Stimulated activated naive B cell treated with anti-CD40 and anti-IgM and Interleukin-4, amounts not matched to agents 10 μg/mL and 1 μg/mL and 100 μg/mL, for 72 hours (primary cell): Measurements from ENCODE around the gene MAPK8IP3.
A peak's percentile ranks its signal among the peaks of the same experiment; 100 is the strongest.

Experiments
- ATAC-seq, 2 donors: fragments of 150-1000 bp; cut with Tn5 transposase; replicated peaks; 2 replicates each; pipeline ENCODE4 v1.10.0; 2021; ENCODE audit warnings: moderate library complexity in 1 of 2
- DNase-seq: peaks from one replicate; pipeline ENCODE4 v3.0.0; 2021
- H3K27ac Mint-ChIP-seq: one replicate; pipeline ENCODE4 v1.8.0; 2022; ENCODE audit warnings: mild to moderate bottlenecking, mixed read lengths
- H3K27me3 Mint-ChIP-seq, 2 donors: one replicate each; pipeline ENCODE4 v1.8.0; 2022; ENCODE audit warnings: mixed read lengths in 2 of 2
- H3K36me3 Mint-ChIP-seq, 2 donors: one replicate each; pipeline ENCODE4 v1.8.0; 2022; ENCODE audit warnings: mixed read lengths in 2 of 2, mild to moderate bottlenecking in 1 of 2
- H3K4me1 Mint-ChIP-seq, 2 donors: one replicate each; pipeline ENCODE4 v1.8.0; 2022; ENCODE audit warnings: mixed read lengths in 2 of 2, mild to moderate bottlenecking in 1 of 2
- H3K4me3 Mint-ChIP-seq, 2 donors: one replicate each; pipeline ENCODE4 v1.8.0; 2022; ENCODE audit warnings: mild to moderate bottlenecking in 2 of 2, mixed read lengths in 2 of 2, moderate library complexity in 1 of 2
- H3K9me3 Mint-ChIP-seq, 2 donors: one replicate each; pipeline ENCODE4 v1.8.0; 2022; ENCODE audit warnings: mixed read lengths in 2 of 2, mild to moderate bottlenecking in 1 of 2

MAPK8IP3 gene

DNA sequence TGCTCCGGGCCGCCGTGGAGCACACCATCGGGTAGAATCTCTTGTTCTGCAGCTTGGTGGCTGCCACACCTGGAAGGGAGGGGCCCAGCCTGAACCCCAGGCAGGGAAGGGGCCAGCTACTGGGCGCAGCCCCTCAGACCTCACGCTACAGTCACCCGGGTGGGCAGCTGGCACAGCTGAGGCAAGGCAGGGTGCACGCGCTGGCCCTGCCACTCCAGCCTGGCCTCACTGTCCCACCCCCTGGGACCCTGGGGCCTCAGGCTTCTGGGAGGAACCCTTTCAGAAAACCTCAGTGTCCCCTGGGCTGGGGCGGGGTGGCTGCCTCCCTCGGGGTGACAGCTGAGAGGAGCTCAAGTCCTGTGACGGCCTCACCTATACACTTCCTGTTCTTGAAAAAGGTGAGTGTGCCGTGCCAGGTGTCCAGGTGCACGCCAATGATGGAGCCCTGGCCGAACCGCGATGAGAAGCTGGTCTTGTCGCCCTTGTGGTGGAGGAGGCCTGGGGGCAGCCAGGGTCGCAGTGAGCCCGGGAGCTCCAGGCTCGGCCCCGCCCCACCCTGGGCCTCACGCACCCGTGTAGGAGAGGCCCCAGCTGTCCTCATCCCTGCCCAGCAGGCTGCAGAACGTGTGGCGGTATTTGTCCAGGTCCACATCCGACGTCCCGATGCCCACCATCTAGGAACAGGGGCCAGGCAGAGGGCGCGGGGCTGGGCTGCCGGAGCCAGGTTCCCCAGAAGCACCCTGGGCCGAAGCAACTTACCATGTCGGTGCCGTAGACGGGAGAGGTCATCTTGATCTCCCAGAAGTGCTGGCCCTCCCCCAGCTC, 71.6 kb downstream of the MAPK8IP3 start:
- Mint-ChIP-seq H3K9me3 (no peaks in the 10 kb centered on the region), H3K4me3 (no peak overlapping the region), H3K27me3 (no peaks in the 10 kb centered on the region), H3K36me3 (peaks cover 8 to 14% of the 10 kb centered on the region in 2 donors), H3K4me1 (peaks cover 15 to 35% of the 10 kb centered on the region in 2 donors), H3K27ac (peak overlapping the region; percentile 25)
- ATAC-seq (no peak), DNase-seq (no peak)

DNA sequence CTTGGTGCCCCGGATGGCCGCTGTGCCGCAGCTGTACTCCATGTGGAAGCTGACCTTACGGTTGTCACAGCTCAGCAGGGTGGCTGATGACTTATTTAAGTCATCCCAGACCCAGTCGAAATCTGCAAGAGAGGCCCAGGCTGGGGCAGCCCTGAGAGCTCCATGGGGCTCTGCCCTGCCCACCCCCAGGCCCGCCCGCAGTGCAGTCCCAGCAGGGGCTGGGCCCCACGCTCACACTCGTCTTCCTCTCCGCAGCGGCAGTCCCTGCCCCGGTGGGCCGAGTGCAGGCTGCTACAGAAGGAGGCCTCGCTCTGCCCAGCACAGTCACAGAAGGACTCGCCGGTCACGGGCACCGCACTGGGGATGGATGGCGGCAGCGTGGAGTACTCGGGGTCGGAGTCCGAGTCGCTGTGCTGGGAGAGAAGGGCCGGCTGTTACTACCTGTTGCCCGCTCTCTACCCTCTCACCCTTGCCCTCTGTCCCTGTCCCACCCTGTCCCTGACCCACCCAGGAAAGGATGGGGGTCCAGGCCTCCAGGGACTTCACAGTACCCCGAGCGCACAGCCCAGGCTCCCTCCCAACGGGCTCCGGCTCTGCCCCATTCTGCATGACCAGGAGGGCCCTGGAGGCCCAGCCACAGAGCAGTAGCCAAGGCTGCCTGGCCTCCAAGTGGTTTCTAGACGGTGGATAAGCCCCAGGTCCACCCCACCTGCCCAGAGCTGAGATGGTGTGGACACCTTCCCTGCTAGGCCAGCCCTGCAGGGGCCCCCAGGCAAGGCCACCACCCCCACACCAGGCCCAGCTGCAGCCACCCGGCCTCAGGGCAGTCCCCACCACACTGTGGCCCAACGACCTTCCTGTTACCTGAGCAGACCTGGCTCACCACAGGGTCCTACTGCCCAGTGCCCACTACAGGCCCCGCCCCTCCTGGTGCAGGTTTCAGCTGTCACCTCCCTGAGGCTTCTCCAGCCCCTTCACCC, 72.5 kb downstream of the MAPK8IP3 start:
- no peak for ATAC-seq
- no peak for DNase-seq
- Mint-ChIP-seq H3K4me1 (peaks cover 15 to 35% of the 10 kb centered on the region in 2 donors), H3K27me3 (no peaks in the 10 kb centered on the region), H3K36me3 (peaks cover 8 to 12% of the 10 kb centered on the region in 2 donors), H3K9me3 (no peaks in the 10 kb centered on the region), H3K4me3 (no peak overlapping the region), H3K27ac (peak overlapping the region; percentile 82)

DNA sequence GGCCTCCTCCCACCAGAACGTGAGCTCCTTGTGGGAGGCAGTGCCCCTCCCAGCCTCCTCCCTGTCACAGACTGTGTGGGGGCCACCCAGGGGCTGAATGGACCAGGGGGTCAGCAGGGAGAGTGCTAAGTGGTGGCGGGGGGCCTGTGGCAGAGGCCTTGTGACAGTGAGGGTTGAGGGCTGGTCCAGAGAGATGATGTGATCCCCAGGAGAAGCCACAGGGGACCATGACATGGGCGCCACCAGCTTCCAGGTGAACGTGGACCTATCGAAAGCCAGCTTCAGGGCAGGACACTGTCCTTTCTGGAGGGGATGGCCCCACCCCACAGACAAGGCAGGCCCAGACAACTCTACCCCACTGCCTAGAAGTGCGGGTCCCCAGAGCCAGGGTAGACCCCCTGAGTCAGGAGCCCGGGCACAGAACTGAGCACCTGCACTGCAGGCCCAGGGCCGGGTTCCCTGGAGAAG, 73.3 kb downstream of the MAPK8IP3 start:
- Mint-ChIP-seq H3K9me3 (no peaks in the 10 kb centered on the region), H3K27ac (peak overlapping the region; percentile 82), H3K4me1 (peaks cover 11 to 36% of the 10 kb centered on the region in 2 donors), H3K27me3 (no peaks in the 10 kb centered on the region), H3K36me3 (peaks cover 8 to 12% of the 10 kb centered on the region in 2 donors), H3K4me3 (peak overlapping the region in 1 of 2 donors; percentile 30)
- DNase-seq (no peak), ATAC-seq (no peak)

DNA sequence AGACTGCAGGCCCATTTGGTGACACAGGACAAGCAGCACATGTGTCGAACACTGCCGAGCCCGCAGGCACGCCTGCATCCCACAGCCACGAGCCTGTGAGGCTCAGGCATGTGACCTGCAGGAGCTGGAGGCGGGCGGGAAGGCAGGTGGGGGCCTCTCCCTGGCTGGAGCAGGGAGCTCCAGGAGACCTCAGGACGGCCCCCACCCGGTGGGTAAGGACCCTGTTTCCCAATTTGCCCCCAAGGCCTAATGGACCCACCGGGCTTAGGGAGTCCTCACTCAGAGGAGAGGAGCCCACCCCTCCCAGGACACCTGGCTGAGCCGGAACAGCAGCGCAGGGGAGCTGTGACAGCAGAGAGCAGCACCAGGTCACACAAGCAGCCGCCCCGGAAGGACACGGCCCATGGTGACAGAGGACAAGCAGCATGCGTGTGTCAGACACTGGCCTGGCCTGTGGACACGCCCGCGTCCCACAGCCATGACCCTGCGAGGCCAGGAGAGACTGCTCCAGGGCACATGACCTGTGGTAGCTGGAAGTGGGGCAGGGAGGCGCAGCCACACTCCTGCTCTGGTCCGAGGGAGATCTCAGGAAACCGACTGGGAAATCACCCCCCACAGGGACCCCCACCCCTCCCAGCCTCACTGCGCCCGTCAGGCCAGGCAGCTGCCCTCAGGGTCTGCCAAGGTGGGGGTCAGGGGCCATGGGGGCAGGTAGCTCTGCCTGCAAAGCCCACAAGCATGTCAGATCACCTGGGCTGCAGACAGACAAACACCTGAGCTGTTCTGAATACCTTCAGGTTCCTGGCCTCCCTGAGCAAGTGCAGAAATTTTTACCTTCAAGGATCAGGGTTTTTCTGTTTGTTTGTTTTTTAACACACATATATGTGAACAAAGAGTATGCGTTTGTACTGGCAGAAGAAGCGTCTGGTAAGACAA, 74.0 kb downstream of the MAPK8IP3 start:
- Mint-ChIP-seq H3K36me3 (peaks cover 9 to 12% of the 10 kb centered on the region in 2 donors), H3K4me1 (peaks cover 12 to 33% of the 10 kb centered on the region in 2 donors), H3K4me3 (peak overlapping the region; percentile 4 to 19), H3K27me3 (no peaks in the 10 kb centered on the region), H3K27ac (peak overlapping the region; percentile 86), H3K9me3 (no peaks in the 10 kb centered on the region)
- ATAC-seq (no peak), DNase-seq (no peak)

DNA sequence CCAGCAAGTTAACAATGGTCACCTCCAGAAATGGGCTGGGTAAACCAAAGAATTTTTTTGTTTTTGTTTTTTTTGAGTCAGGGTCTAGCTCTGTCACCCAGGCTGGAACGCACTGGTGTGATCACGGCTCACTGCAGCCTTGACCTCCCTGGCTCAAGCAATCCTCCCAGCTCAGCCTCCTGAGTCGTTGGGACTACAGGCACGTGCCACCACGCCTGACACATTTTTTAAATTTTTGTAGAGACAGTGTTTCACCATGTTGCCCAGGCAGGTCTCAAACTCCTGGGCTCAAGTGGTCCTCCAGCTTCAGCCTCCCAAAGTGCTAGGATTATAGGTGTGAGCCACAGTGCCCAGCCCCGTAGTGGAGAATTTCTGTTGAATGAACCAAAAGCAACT, 74.7 kb downstream of the MAPK8IP3 start:
- H3K4me1 Mint-ChIP-seq = peaks cover 15 to 37% of the 10 kb centered on the region in 2 donors
- no peaks in the 10 kb centered on the region for H3K27me3 Mint-ChIP-seq
- no peak overlapping the region for H3K27ac Mint-ChIP-seq
- no peak overlapping the region for H3K4me3 Mint-ChIP-seq
- H3K36me3 Mint-ChIP-seq = peaks cover 13 to 14% of the 10 kb centered on the region in 2 donors
- ATAC-seq = no peak
- no peak for DNase-seq
- no peaks in the 10 kb centered on the region for H3K9me3 Mint-ChIP-seq

DNA sequence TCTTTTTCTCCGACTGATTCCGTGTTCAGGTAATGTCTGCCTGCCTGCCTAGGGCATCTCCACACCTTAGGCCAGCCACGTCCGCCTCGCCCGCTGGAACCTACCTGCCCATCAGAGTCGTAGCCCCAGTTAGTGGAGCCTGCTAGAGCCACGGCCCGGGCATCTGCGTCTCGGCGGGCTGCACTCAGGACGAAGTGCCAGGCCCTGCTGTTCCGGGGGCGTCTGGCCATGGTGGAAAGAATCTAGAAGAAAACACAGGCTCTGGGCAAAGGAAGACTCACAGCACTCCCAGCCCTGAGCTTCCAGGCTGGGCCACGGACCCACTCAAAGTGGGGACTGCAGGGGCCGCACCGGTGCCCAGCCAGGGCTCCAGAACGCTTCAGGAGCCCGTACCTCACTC, 75.3 kb downstream of the MAPK8IP3 start:
- Mint-ChIP-seq H3K4me3 (peak overlapping the region; percentile 88 to 96), H3K4me1 (peaks cover 15 to 39% of the 10 kb centered on the region in 2 donors), H3K27ac (peak overlapping the region; percentile 94), H3K36me3 (peaks cover 9 to 14% of the 10 kb centered on the region in 2 donors), H3K27me3 (no peaks in the 10 kb centered on the region), H3K9me3 (no peaks in the 10 kb centered on the region)
- DNase-seq (no peak), ATAC-seq (no peak)

DNA sequence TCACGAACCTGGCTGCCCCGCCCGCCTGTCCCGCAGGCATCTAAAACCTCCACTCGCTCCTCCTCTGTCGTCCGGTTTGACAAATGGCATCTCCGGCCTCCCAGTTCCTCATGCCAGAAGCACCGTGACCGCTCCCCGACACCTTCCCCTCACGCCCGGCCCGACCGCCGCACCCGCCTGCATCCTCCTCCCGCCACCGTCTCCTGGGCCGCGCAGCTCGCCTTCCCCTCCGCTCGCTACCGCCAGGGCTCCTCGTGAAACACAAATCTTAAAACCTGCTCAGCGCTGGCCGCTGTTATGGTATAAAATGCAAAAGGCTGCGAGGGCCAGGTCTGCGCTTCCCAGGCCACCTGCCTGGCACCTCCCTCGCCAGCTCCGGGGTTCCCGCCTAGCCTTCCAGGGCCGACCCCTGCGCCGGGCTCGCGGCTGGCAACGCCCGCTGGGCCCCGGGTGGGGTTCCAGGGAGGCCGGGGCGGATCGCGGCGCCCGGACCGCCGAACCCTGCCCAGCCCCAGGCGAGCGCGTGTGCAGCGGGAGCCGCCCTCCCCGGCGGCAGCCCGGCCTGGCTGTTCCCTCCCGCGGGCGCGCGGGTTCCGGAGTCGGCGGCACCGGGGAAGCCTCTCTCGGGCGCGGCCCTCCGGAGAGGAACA, 75.9 kb downstream of the MAPK8IP3 start:
- ATAC-seq (peak; percentile 16 to 29), DNase-seq (no peak)
- Mint-ChIP-seq H3K4me3 (peak overlapping the region; percentile 88 to 96), H3K27ac (peak overlapping the region; percentile 94), H3K4me1 (peaks cover 15 to 39% of the 10 kb centered on the region in 2 donors), H3K27me3 (no peaks in the 10 kb centered on the region), H3K9me3 (no peaks in the 10 kb centered on the region), H3K36me3 (peaks cover 9 to 14% of the 10 kb centered on the region in 2 donors)

DNA sequence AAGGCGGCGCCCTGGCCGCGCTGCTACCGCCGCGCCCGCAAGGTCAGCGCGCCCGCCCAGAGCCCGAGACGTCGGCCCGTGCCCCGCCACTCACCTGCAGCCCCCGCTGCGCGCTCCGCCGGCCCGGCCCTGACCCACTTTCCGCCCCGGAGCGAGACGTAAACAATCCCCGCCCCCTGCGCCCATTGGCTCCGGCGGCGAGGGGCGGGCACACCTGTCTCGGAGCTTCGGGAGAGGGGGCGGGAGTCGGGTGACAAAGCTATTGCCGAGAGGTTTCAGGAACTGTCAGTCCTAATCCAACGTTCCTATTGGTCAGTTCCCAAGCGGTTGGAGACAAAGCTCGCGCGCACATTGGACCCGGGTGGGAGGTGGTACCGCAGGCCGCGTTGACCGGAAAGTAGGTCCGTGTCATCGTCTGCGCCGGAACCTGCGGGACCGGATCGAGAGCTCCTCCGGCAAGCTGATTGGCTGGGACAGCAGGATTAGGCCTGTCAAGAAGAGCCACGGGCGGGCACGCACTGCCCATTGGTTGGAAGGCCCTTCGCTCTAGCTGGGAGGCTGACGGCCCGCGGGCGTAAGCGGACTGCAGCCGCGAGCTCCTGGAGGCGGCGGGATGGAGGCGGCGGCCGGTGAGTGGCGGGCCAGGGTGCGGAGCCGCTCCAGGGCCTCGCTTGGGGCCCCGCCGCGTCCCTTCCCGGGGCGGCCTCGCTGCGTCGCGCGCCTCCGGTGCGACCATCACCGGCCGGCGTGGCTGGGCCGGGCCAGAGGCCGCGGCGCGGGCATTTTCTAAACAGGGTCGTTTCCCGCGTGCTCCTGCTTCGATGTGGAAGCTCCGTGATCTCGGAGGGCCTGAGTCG, 76.6 kb downstream of the MAPK8IP3 start, which contains the start of the genes NUBP2 and SPSB3:
TSS of gene NUBP2 (plus strand) at position 553 of the 857 bp plus-strand sequence. CDS start at position 614, 61 bp downstream.
TSS of gene SPSB3 (minus strand) at position 164 of the 857 bp plus-strand sequence. CDS start 1,088 bp downstream, outside the sequence.
- ATAC-seq (peak; percentile 90 to 92), DNase-seq (peak; percentile 100)
- peak within 1 kb of the TSS; percentile 89 to 96 for H3K4me3 Mint-ChIP-seq
- peak within 1 kb of the TSS; percentile 94 for H3K27ac Mint-ChIP-seq
- peaks cover 13 to 14% of the 10 kb centered on the region in 2 donors for H3K36me3 Mint-ChIP-seq
- no peaks in the 10 kb centered on the region for H3K27me3 Mint-ChIP-seq
- peaks cover 15 to 39% of the 10 kb centered on the region in 2 donors for H3K4me1 Mint-ChIP-seq
- no peaks in the 10 kb centered on the region for H3K9me3 Mint-ChIP-seq

DNA sequence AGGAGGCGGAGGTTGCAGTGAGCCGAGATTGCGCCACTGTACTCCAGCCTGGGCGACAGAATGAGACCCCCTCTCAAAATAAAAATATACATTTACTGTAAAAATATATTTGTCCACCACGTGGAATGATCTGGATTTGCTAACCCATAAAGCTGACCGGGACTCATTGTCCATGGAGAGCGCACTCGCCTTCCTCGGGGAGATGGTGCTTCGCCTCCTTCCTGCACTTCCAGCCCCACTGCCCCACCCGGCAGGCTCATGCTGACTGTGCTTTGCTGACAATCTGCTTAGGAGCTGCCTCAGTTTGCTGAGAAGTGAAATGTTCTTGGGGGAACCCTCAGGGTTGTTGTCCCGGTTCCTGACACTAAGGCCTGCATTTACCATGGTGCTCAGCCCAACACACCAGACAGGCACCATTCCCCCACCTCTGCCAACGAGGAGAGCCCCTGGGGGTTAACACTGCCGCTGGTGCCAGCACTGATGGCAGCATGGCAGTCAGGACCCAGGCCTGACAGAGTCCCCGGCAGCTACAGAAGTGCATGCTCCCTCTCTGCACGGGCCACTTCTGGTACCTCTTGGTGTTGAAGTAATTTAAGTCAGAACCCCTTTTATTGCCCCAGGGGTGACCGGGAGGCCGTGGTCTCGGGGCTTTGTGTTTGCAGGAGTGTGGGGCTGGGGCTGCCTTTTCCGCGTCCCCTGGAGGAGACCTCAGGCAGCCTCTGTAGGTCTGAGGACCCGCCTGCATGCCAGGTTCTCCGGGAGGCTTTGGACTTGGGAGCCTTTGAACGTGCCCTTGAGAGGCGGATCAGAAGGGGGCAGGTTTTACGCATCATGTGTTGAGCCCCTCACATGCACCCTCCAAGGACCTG, 79.2 kb downstream of the MAPK8IP3 start:
- peaks cover 18 to 20% of the 10 kb centered on the region in 2 donors for H3K36me3 Mint-ChIP-seq
- H3K9me3 Mint-ChIP-seq = no peaks in the 10 kb centered on the region
- peaks cover 14 to 38% of the 10 kb centered on the region in 2 donors for H3K4me1 Mint-ChIP-seq
- no peak for DNase-seq
- no peaks in the 10 kb centered on the region for H3K27me3 Mint-ChIP-seq
- no peak for ATAC-seq
- peak overlapping the region; percentile 67 for H3K27ac Mint-ChIP-seq
- peak overlapping the region; percentile 60 to 64 for H3K4me3 Mint-ChIP-seq

DNA sequence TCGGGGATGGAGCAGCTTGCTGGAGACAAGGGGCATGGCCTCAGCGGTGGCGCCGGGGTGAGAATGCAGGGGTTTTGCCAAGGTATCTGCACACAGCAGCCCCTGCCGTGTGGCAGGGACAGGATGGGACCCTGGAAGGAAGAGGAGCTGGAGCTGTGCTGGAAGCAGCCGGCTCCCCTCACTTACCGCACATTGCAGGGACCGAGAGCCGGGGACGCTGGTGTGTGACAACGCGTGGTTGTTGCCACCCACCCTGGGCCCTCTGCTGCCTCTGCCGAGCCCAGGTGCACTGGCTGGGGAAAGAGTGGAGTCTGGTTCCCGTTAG, 79.8 kb downstream of the MAPK8IP3 start:
- Mint-ChIP-seq H3K27ac (no peak overlapping the region), H3K4me3 (no peak overlapping the region), H3K36me3 (peaks cover 20 to 24% of the 10 kb centered on the region in 2 donors), H3K4me1 (peaks cover 14 to 35% of the 10 kb centered on the region in 2 donors), H3K9me3 (no peaks in the 10 kb centered on the region), H3K27me3 (no peaks in the 10 kb centered on the region)
- ATAC-seq = no peak
- no peak for DNase-seq

DNA sequence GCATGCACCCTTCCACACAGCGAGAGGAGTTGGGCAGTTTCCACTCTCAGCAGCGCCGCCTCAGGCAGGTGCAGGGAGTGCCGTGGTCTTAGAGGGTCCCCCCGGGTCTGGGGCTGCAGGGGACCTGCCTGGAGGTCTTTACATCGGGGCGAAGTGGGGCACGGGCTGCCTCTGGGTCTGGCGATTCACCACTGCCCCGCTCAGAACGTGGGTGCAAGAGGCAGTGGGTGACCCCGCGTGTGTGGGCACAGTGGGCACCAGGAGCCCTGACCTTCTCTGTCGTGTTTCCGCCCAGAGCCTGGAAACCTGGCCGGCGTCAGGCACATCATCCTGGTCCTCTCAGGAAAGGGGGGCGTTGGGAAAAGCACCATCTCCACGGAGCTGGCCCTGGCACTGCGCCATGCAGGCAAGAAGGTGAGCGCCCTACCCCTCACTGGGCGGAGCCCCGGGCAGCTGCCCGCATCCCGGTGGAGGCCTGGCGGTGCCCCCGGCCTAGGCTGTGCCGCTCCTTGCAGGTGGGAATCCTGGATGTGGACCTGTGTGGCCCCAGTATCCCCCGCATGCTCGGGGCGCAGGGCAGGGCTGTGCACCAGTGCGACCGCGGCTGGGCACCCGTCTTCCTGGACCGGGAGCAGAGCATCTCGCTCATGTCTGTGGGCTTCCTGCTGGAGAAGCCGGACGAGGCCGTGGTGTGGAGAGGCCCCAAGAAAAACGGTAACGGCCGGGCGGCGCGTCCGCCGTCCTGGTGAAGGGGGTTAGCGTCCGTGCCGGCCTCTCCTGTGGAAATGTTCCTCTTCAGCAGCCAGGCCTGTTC, 80.5 kb downstream of the MAPK8IP3 start:
- H3K27me3 Mint-ChIP-seq = no peaks in the 10 kb centered on the region
- peaks cover 20 to 26% of the 10 kb centered on the region in 2 donors for H3K36me3 Mint-ChIP-seq
- no peak overlapping the region for H3K27ac Mint-ChIP-seq
- ATAC-seq = no peak
- peaks cover 11 to 29% of the 10 kb centered on the region in 2 donors for H3K4me1 Mint-ChIP-seq
- no peak overlapping the region for H3K4me3 Mint-ChIP-seq
- no peak for DNase-seq
- no peaks in the 10 kb centered on the region for H3K9me3 Mint-ChIP-seq
